Upper lobe of right lung (tissue), 1 donor: ENCODE data around the gene GRAMD1B. TPM values are rescaled to one million over a fixed set of nuclear protein-coding genes. Genes with fewer than 3 reads are reported as not detected.
A peak's percentile ranks its signal among the peaks of the same experiment; 100 is the strongest.

Experiments used
- ATAC-seq: fragments of 200-7000 bp; cut with Tn5 transposase; one replicate; pipeline ENCODE4 v1.9.1; 2020; ENCODE audit warnings: mild to moderate bottlenecking, moderate library complexity
- DNase-seq: peaks from one replicate; pipeline ENCODE4 v3.0.0-alpha.2; 2020
- H3K27ac ChIP-seq: fragments of 200-600 bp; one replicate; pipeline ENCODE4 v1.8.0; 2022
- H3K27me3 ChIP-seq: fragments of 200-600 bp; one replicate; pipeline ENCODE4 v1.8.0; 2022; ENCODE audit warnings: mild to moderate bottlenecking
- H3K36me3 ChIP-seq: fragments of 200-600 bp; one replicate; pipeline ENCODE4 v1.8.0; 2022
- H3K4me1 ChIP-seq: fragments of 200-600 bp; one replicate; pipeline ENCODE4 v1.8.0; 2022
- H3K4me3 ChIP-seq: fragments of 200-600 bp; one replicate; pipeline ENCODE4 v1.8.0; 2022; ENCODE audit warnings: mild to moderate bottlenecking
- H3K9me3 ChIP-seq: fragments of 200-600 bp; one replicate; pipeline ENCODE4 v1.8.0; 2022
- CTCF ChIP-seq: fragments of 200-600 bp; IDR thresholded peaks from one replicate; pipeline ENCODE4 v1.8.0; 2022; ENCODE audit warnings: antibody characterized with exemption
- intact Hi-C: fragments of 100-400 bp; cut with DNase I; formaldehyde crosslinking; loops from one replicate; pipeline ENCODE4 v1.11.0; 2022
- total RNA-seq: library from RNA; stranded (reverse); fragmentation: NEBNext Ultra II Directional; extraction: Animal tissue kit (Norgen Biotek cat#: 25700); gene quantifications from one replicate; pipeline ENCODE4 v1.2.1, GENCODE V29; 2021
- donor health status: DM: no; HTN: yes; CAD: no; lungs with severe emphysema.

The GRAMD1B gene
- total RNA-seq, 1 donor from 2014 or later: 4.8 TPM

GRCh38 chr11:123413636-123414035 is 16.4 kb upstream of the GRAMD1B start:
- Histone ChIP-seq H3K4me3 (no peak overlapping the region), H3K9me3 (no peaks in the 10 kb centered on the region), H3K36me3 (no peaks in the 10 kb centered on the region), H3K4me1 (no peaks in the 10 kb centered on the region), H3K27me3 (peaks cover 23% of the 10 kb centered on the region), H3K27ac (no peak overlapping the region)
- DNase-seq: no peak
- TF ChIP-seq CTCF: no peak
- intact Hi-C loops: no loop called here
- ATAC-seq: no peak

- no peak for TF ChIP-seq CTCF
- DNase-seq (no peak), ATAC-seq (no peak)
- Histone ChIP-seq H3K9me3 (no peaks in the 10 kb centered on the region), H3K4me1 (no peaks in the 10 kb centered on the region), H3K27me3 (peaks cover 10% of the 10 kb centered on the region), H3K4me3 (no peak overlapping the region), H3K27ac (no peak overlapping the region), H3K36me3 (no peaks in the 10 kb centered on the region)
- intact Hi-C loops: no loop called here
Observed at GRCh38 chr11:123416566-123416965, 13.5 kb upstream of the GRAMD1B start.

GRCh38 chr11:123418351-123419114 is 11.5 kb upstream of the GRAMD1B start:
- intact Hi-C loops: no loop called here
- no peak for ATAC-seq
- no peak overlapping the region for H3K27ac ChIP-seq

GRCh38 chr11:123419731-123420452 is 10.2 kb upstream of the GRAMD1B start:
- Histone ChIP-seq H3K27me3 (peaks cover 9% of the 10 kb centered on the region), H3K4me3 (no peak overlapping the region), H3K27ac (no peak overlapping the region), H3K4me1 (no peaks in the 10 kb centered on the region), H3K9me3 (no peaks in the 10 kb centered on the region), H3K36me3 (no peaks in the 10 kb centered on the region)
- TF ChIP-seq CTCF: no peak
- ATAC-seq (no peak), DNase-seq (no peak)
- intact Hi-C loops: no loop called here

More at GRCh38 chr11:123418351-123419114, 11.5 kb upstream of the GRAMD1B start:
- H3K36me3 ChIP-seq: no peaks in the 10 kb centered on the region
- no peak for DNase-seq
- TF ChIP-seq CTCF: no peak
- no peaks in the 10 kb centered on the region for H3K4me1 ChIP-seq
- H3K9me3 ChIP-seq: no peaks in the 10 kb centered on the region
- no peak overlapping the region for H3K4me3 ChIP-seq
- peaks cover 10% of the 10 kb centered on the region for H3K27me3 ChIP-seq

- intact Hi-C loops: no loop called here
- no peak for TF ChIP-seq CTCF
- Histone ChIP-seq H3K4me3 (no peak overlapping the region), H3K27ac (no peak overlapping the region), H3K36me3 (no peaks in the 10 kb centered on the region), H3K9me3 (no peaks in the 10 kb centered on the region), H3K27me3 (peaks cover 15% of the 10 kb centered on the region), H3K4me1 (no peaks in the 10 kb centered on the region)
- peak; percentile 34 for ATAC-seq
- DNase-seq: no peak
Observed at GRCh38 chr11:123421589-123421988, 8.5 kb upstream of the GRAMD1B start.
